NCI-H2081 treated with DMSO at 0.1 percent for 48 hours (cell line): Measurements from ENCODE around the gene ZNF738.
"Not testable (repeated sequence)": the region's sequence is repeated elsewhere in the genome, so short reads cannot be mapped to it uniquely, and the experiment has no call there.

ENCODE experiments used
- DNase-seq: peaks from one replicate; lab custom pipeline; 2025; lab: John Stamatoyannopoulos, UW

ZNF738 gene

DNA sequence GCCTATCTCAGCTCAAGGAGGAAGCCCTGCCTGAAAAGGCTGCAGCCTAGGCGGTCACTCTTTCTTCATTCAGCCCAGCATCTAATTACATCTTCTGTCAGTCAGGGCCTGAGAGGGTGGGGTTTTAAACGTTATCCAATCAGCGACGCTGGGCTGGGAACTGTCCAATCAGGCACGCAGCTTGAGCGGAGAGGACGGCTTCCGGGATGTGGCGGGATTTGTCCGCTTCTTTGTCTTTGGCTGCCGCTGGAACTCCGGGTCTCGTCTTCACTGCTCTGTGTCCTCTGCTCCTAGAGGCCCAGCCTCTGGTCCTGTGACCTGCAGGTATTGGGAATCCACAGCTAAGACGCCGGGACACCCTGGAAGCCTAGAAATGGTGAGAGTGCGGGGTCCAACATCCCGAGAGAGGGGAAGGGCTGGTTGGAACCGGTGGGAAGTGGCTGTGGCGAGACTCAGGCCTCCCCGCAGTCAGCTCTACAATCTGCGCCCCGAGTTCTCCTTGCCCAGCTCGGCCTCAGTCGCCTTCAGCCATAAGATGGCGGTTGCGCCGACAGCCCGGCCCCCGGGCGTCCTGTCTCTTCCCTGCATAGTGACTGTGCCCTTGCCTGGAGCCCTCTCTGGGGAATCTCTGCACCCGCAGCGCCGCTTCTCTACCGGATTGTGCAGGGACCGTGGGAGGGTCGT is at the start of gene ZNF738:
ZNF738 (plus strand) TSS at position 233 of the 684 bp plus-strand sequence; CDS start at position 374, 141 bp downstream.
- DNase-seq = peak; percentile 64

DNA sequence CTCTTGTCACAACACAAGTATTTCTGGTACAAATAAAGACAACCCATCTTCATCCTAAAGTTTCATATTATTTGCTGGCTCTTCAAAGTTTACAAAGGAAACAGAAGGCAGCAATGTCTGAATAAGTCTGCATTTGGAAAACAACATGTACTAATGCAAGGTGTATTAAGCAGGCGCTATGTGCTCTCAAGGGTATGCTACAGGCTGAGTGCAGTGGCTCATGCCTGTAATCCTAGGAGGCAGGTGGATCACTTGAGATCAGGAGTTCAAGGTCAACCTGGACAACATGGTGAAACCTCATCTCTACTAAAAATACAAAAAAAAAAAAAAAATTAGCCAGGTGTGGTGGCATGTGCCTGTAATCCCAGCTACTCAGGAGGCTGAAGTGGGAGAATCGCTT is 46.0 kb upstream of the ZNF738 start:
- not testable (repeated sequence) for DNase-seq

DNA sequence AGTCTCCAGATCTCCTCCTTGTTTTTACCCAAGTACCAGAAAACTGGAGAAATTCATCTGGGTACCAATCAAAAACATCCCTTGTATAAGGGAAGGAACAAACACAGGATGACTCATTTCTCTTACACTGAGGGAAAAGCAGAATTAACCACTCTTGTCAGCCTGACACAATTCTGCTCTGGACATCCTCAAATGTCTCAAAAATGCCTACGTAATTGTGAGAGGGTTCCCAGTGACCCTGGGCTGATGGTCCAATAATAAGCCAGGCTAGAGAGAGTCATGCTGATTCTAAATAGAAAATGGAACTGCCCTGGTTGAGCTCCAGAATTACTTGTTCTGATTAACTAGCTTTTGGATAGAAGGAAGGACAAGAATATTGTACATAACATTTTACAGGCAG is 44.1 kb upstream of the ZNF738 start:
- no peak for DNase-seq

DNA sequence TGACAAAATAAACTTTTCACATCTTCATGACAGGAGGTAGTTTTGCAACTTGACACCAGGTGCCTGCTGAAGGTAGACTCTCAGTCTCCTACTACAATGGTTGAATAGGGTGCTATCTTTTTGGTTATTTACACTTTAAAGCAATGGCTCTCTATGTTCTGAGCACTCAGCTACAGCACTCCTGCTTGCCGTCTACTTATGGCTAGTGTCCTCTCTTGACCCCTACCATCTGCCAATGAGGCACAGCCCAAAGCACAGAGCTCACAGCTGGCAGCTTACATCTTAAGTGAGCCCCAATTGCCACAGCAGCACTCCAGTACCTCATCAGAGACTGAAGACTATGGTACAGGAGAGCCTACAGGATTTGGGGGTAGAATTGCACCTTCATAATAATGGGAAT is 41.0 kb upstream of the ZNF738 start:
- no peak for DNase-seq

DNA sequence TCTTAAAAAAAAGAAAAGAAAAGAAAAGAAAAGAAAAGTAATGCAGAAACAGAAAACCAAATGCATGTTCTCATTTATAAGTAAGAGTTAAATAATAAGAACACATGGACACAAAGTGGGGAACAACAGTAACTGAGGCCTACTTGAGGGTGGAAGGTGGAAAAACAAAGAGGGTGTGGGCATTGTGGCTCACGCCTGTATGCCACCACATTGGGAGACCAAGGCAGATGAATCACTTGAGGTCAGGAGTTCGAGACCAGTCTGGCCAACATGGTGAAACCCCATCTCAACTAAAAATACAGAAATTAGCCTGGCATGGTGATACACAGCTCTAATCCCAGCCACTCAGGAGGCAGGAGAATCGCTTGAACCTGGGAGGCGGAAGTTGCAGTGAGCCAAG is 37.7 kb upstream of the ZNF738 start:
- no peak for DNase-seq

DNA sequence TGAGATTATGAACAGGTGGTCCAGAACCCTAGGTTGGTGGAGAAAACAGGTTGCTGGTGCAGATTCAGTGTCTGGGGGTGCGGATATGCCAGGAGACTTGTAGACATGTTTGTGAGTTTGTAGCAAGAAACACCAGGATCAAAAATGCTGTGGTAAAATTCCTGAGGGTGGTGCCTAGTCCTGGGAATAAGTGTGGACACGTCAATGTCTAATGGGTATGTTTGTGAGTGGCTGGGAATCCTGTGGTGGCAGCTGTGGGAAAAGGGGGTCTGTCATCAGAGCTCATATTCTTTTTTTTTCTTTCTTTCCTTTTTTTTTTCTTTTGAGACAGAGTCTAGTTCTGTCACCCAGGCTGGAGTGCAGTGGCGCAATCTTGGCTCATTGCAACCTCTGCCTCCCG is 36.8 kb upstream of the ZNF738 start:
- no peak for DNase-seq

DNA sequence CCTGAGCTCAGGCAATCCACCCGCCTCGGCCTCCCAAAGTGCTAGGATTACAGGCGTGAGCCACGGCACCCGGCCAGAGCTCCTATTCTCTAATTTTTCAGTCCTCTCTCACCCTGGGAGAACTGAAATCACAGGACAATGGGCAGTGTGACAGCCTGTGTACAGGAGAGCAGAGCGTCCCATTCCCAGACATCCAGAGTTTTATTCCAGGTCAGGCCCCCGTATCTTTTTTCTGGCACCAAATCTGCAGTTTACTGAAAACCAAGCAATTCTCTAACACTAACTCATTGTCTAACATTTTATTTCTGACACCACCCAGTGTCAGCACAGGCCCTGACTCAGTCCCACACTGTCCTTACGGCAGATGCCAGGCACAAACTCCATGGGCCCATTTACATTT is 36.3 kb upstream of the ZNF738 start:
- no peak for DNase-seq

DNA sequence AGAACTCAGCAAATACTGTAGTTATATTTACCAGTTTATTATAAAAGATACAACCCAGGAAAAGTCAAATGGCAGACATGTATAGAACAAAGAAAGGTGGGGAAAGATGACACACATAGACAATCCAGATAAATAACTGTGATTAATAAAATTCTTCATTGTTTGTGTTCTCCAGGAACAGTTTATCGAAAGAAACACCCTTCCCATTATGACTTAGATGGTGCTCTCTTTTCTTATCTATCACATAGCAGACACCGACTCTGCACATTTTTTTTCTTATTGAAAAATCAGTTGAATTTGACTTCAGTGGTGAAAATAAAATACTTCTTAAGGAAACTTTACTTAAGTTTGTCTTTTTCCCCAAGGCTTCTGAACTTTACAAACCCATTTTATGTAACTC is 35.8 kb upstream of the ZNF738 start:
- DNase-seq = no peak

DNA sequence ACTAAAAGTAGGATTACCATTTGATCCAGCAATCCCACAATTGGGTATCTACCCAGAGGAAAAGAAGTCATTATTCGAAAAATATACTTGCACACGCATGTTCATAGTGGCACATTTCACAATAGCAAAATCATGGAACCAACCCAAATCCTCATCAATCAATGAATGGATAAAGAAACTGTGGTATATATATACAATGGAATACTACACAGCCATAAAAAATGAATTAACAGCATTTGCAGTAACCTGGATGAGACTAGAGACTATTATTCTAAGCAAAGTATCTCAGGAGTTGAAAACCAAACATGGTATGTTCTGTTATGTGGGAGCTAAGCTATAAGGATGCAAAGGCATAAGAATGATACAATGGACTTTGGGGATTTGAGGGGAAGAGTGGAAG is 32.6 kb upstream of the ZNF738 start:
- no peak for DNase-seq

DNA sequence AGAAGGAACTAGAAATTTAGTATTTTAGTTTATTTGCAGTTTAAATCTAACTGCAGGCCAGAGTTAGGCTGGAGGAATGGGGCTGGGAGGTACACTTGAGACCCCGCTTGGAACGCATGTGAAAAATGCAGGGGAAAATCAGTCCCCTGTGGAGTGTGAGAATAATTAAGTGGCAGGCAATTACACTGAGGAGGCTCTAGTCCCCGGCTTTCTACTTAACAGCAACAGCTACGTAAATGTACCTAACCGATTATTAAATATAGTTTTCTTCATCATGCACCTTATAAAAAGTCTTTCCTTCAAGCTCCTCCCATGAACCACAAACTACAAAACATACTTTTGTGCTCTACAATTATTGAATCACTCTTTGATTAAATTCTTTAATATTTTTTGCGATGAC is 30.4 kb upstream of the ZNF738 start:
- DNase-seq = no peak

DNA sequence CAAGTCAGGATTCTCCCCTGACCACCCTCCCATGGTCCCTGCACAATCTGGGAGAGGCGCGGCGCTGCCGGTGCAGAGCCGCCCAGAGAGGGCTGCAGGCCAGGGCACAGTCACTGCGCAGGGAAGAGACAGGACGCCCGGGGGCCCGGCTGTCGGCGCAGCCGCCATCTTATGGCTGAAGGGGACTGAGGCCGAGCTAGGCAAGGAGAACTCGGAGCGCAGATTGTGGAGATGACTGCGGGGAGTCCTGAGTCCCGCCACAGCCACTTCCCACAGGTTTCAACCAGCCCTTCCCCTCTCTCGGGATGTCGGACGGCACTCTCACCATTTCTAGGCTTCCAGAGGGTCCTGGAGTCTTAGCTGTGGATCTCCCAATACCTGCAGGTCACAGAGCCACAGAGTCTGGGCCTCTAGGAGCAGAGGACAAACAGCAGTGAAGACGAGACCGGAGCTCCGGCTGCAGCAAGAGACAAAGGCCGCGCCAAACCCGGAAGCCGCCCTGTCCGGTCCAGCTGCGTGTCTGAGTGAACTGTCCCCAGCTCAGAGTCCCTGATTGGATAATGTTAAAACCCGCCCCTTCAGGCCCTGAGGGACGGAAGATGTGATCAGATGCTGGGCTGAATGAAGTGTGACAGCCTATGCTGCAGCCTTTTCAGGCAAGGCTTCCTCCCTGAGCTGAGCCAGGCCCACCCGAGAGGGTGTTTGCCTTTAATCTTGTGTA is 29.8 kb upstream of the ZNF738 start, which contains the start of gene ZNF708:
ZNF708 (minus strand) TSS at position 526 of the 721 bp plus-strand sequence; CDS start at position 328, 198 bp downstream.
- DNase-seq = peak; percentile 77

DNA sequence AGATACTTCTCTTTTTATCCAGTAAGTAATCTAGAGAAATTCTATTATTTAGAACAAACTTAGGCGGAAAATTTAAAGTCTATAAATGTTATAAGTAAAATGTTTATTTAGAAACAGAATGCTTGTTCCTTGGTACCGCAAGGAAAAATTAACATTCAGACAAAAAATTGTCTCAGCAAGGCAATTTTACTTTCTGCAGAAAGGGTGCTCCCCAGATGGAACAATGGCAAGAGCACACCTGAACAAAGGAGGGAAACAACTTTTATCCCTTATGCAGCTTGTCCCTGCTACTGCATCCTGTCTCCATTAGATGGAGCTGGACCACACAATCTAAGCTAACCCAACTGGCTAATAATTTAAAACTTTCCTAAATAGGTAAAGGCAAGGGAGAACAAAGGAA is 23.1 kb upstream of the ZNF738 start:
- no peak for DNase-seq

DNA sequence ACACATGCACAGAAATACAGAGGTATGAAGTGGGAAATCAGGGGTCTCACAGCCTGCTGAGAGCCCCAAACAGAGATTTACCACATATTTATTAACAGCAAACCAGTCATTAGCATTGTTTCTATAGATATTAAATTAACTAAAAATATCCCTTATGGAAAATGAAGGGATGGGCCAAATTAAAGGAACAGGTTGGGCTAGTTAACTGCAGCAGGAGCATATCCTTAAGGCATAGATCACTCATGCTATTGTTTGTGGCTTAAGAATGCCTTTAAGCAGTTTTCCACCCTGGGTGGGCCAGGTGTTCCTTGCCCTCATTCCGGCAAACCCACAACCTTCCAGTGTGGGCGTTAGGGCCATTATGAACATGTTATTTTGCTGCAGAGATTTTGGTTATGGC is 14.0 kb upstream of the ZNF738 start:
- not testable (repeated sequence) for DNase-seq

DNA sequence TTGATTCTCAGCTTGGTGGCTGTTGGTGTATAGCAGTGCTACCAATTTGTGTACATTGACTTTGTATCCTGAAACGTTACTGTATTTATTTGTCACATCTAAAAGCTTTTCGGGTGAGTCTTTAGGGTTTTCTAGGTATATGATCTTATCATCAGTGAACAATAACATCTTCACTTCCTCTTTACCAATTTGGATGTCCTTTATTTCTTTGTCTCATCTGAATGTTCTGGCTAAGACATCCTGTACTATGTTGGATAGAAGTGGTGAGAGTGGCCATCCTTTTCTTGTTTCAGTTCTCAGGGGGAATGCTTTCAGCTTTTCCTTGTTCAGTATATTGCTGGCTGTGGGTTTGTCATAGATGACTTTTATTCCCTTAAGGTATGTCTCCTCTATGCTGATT is 6.0 kb upstream of the ZNF738 start:
- no peak for DNase-seq

DNA sequence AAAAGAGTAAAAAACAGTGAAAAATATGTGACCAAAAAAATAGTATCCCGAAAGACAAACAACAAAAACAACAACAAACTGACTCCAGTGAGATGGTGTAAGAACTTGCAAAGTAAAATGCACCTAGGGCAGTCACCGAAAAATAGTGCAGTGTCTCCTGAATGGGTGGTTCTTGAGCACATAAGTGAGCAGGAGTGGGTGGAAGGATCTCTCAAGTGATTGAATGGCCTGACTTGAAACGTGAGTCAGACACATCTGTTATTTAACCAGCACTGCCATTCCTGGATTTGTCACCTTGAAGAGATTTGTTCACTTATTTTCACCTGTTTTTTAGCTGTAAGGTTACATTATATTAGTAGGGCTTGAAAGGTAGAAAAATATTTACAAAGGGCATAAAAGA is 3.5 kb downstream of the ZNF738 start:
- DNase-seq = no peak

DNA sequence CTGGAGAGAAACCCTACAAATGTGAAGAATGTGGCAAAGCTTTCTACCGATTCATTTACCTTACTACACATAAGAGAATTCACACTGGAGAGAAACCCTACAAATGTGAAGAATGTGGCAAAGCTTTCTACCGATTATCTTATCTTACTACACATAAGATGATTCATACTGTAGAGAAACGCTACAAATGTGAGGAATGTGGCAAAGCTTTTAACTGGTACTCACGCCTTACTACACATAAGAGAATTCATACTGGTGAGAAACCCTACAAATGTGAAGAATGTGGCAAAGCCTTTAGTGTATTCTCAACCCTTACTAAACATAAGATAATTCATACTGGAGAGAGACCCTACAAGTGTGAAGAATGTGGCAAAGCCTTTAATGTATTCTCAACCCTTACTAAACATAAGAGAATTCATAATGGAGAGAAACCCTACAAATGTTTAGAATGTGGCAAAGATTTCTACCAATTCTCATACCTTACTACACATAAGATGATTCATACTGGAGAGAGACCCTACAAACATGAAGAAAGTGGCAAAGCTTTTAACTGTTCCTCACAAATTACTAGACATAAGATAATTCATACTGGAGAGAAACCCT is 25.3 kb downstream of the ZNF738 start:
- DNase-seq = no peak

DNA sequence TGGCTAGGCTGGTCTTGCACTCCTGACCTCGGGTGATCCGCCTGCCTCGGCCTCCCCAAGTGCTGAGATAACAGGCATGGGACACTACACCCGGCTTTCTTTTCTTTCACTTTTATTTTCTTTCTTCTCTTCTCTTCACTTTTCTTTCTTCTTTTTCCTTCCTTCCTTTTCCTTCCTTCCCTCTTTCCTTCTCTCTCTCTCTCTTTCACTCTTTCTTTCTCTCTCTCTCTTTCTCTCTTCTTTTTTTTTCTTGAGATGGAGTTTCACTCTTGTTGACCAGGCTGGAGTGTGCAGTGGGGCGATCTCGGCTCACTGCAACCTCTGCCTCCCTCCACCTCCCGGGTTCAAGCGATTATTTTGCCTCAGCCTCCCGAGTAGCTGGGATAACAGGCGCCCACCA is 37.3 kb downstream of the ZNF738 start:
- no peak for DNase-seq

DNA sequence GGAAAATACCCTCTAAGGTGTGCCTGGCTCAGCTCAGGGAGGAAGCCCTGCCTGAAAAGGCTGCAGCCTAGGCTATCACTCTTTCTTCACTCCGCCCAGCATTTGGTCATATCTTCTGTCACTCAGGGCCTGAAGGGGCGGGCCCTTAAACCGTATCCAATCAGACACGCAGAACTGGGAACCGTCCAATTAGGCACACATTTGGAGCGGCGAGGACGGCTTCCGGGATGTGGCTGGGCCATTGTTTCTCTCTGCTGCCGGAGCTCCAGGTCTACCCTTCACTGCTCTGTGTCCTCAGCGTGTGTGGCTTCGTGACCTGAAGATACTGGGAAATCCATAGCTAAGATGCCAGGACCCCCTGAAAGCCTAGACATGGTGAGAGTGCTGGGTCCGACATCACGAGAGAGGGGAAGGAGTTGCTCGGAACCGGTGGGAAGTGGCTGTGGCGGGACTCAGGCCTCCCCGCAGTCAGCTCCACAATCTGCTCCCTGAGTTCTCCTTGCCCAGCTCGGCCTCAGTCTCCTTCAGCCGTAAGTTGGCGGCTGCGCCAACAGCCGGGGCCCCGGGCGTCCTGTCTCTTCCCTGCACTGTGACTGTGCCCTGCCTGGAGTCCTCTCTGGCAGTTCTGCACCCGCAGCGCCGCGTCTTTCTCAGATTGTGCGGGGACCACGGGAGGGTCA is 38.2 kb downstream of the ZNF738 start, which contains the start of gene ZNF493:
ZNF493 (plus strand) TSS at position 241 of the 680 bp plus-strand sequence; CDS start at position 346, 105 bp downstream.
- peak; percentile 88 for DNase-seq

DNA sequence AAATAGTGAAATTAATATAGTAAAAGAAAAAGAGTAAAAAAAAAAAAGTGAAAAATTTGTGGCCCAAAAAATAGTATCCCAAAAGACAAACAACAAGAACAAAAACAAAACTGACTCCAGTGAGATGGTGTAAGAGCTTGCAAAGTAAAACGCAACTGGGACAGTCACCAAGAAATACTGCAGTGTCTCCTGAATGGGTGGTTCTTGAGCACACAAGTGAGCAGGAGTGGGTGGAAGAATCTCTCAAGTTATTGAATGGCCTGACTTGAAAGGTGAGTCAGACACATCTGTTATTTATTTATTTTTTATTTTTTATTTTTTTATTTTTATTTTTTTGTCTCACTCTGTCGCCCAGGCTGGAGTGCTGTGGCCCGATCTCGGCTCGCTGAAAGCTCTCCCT is 40.1 kb downstream of the ZNF738 start:
- DNase-seq = no peak

DNA sequence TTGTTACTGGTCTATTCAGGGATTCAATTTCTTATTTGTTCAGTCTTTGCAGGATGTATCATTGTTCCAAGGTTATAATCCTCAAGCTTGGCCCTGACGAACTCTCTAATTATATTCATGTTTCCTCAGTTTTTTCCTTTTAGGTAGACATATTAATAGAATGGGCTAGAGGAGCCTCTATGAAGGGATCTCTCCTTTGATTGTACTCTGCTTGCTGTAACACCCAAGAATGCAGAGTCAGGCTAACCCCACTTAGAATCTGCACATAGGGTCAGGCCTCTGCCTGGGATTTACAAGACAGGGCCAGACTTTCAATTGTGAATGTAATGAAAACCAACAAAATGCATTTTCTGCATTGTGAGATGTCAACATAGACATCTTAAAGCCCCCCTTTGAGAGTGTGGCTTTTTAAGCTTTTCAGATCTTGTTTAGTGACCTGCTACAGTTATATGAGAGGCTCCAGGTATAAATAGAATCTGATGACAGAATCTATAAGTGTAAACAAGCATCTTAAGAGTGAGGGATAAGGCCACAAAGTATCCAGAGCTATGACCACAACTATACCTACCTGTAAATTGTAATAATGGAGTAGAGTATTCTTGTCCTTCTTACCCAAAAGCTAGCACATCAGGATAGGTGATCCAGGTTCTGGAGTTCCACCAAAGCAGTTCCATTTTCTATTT is 43.6 kb downstream of the ZNF738 start:
- no peak for DNase-seq

DNA sequence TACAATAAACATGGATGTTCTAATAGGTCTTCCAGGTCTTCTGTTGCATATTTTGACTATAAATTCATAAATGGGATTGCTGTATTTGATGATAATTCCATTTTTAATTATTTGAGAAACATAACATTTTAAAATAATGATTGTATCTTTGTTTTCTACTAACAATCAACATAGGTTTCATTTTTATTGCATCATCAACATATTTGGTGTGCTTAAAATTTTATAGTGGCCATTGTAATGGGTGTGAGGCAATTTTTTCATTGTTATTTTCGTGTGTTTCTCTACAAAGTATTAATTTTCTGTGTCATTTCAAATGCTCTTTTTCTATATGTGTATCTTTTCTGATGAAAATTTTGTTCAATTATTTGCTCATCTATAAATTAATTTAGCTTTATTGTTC is 51.4 kb downstream of the ZNF738 start:
- DNase-seq = no peak

DNA sequence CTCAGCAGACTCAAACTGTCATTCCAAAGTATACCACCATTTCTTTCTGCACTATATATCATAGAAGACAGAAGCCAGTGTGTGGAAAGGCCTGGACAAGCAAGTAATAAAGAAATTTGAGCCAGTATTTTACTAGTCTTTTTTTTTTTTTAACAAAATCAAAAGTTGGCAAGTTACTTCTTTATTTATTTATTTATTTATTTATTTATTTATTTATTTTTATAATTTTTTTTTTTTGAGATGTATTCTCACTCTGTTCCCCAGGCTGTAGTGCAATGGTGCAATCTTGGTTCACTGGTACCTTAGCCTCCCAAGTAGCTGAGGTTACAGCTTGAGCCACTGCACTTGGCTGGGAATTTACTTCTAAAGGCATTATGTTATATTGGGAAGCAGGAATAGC is 63.4 kb downstream of the ZNF738 start:
- no peak for DNase-seq
